ENCODE results near the gene TIMM44.

Gene TIMM44

GRCh38 chr19:7928334-7928706 lies 15.1 kb downstream of the TIMM44 start:
- peak overlapping the region; percentile 85 for H3K9ac ChIP-seq (ENCODE audit: low read length)
- DNase-seq (ENCODE audit: low read depth), result no peak
- no peaks in the 10 kb centered on the region for H3K9me3 ChIP-seq (ENCODE audit: control insufficient read depth, low read length)
- no peaks in the 10 kb centered on the region for H3K27me3 ChIP-seq (replicated peaks; ENCODE audit: control insufficient read depth, insufficient read depth, low read length)
- H3K36me3 ChIP-seq (ENCODE audit: control insufficient read depth, insufficient read depth, low read length, severe bottlenecking), result peaks cover 33% of the 10 kb centered on the region
- H3K4me1 ChIP-seq (ENCODE audit: control insufficient read depth, insufficient read depth, low read length), result peaks cover 26% of the 10 kb centered on the region
- H3K4me3 ChIP-seq (ENCODE audit: low read length), result peak overlapping the region; percentile 66

- H3K9ac ChIP-seq (ENCODE audit: low read length), result peak overlapping the region; percentile 85
- peaks cover 26% of the 10 kb centered on the region for H3K4me1 ChIP-seq (ENCODE audit: control insufficient read depth, insufficient read depth, low read length)
- H3K4me3 ChIP-seq (ENCODE audit: low read length), result peak overlapping the region; percentile 66
- DNase-seq (ENCODE audit: low read depth), result no peak
- H3K36me3 ChIP-seq (ENCODE audit: control insufficient read depth, insufficient read depth, low read length, severe bottlenecking), result peaks cover 32% of the 10 kb centered on the region
- no peaks in the 10 kb centered on the region for H3K9me3 ChIP-seq (ENCODE audit: control insufficient read depth, low read length)
- no peaks in the 10 kb centered on the region for H3K27me3 ChIP-seq (replicated peaks; ENCODE audit: control insufficient read depth, insufficient read depth, low read length)
Observed at GRCh38 chr19:7927605-7928333, 15.7 kb downstream of the TIMM44 start.

- H3K4me3 ChIP-seq (ENCODE audit: low read length), result peak overlapping the region; percentile 78
- H3K4me1 ChIP-seq (ENCODE audit: control insufficient read depth, insufficient read depth, low read length), result peaks cover 29% of the 10 kb centered on the region
- H3K9me3 ChIP-seq (ENCODE audit: control insufficient read depth, low read length), result no peaks in the 10 kb centered on the region
- peak overlapping the region; percentile 83 for H3K9ac ChIP-seq (ENCODE audit: low read length)
- H3K27me3 ChIP-seq (replicated peaks; ENCODE audit: control insufficient read depth, insufficient read depth, low read length), result no peaks in the 10 kb centered on the region
- peaks cover 31% of the 10 kb centered on the region for H3K36me3 ChIP-seq (ENCODE audit: control insufficient read depth, insufficient read depth, low read length, severe bottlenecking)
- no peak for DNase-seq (ENCODE audit: low read depth)
Observed at GRCh38 chr19:7926727-7927604, 16.5 kb downstream of the TIMM44 start.

GRCh38 chr19:7926021-7926726 lies 17.3 kb downstream of the TIMM44 start, which contains the start of gene CTXN1:
Gene CTXN1, minus strand, starts transcription at chr19:7926135. Its CDS starts 597 bp downstream, at chr19:7925538.
- H3K4me3 ChIP-seq (ENCODE audit: low read length), result peak within 1 kb of the TSS; percentile 78
- H3K27me3 ChIP-seq (replicated peaks; ENCODE audit: control insufficient read depth, insufficient read depth, low read length), result no peaks in the 10 kb centered on the region
- H3K9me3 ChIP-seq (ENCODE audit: control insufficient read depth, low read length), result no peaks in the 10 kb centered on the region
- peak; percentile 81 for DNase-seq (ENCODE audit: low read depth)
- peaks cover 23% of the 10 kb centered on the region for H3K36me3 ChIP-seq (ENCODE audit: control insufficient read depth, insufficient read depth, low read length, severe bottlenecking)
- H3K4me1 ChIP-seq (ENCODE audit: control insufficient read depth, insufficient read depth, low read length), result peaks cover 36% of the 10 kb centered on the region
- H3K9ac ChIP-seq (ENCODE audit: low read length), result peak within 1 kb of the TSS; percentile 83

- DNase-seq (ENCODE audit: low read depth), result peak; percentile 89
- H3K9ac ChIP-seq (ENCODE audit: low read length), result no peak overlapping the region
- H3K27me3 ChIP-seq (replicated peaks; ENCODE audit: control insufficient read depth, insufficient read depth, low read length), result no peaks in the 10 kb centered on the region
- peaks cover 36% of the 10 kb centered on the region for H3K4me1 ChIP-seq (ENCODE audit: control insufficient read depth, insufficient read depth, low read length)
- peaks cover 14% of the 10 kb centered on the region for H3K36me3 ChIP-seq (ENCODE audit: control insufficient read depth, insufficient read depth, low read length, severe bottlenecking)
- H3K9me3 ChIP-seq (ENCODE audit: control insufficient read depth, low read length), result no peaks in the 10 kb centered on the region
- H3K4me3 ChIP-seq (ENCODE audit: low read length), result peak overlapping the region; percentile 56
Observed at GRCh38 chr19:7925171-7925851, 18.2 kb downstream of the TIMM44 start.

- no peak overlapping the region for H3K4me3 ChIP-seq (ENCODE audit: low read length)
- H3K9ac ChIP-seq (ENCODE audit: low read length), result no peak overlapping the region
- no peaks in the 10 kb centered on the region for H3K9me3 ChIP-seq (ENCODE audit: control insufficient read depth, low read length)
- no peak for DNase-seq (ENCODE audit: low read depth)
- peaks cover 12% of the 10 kb centered on the region for H3K36me3 ChIP-seq (ENCODE audit: control insufficient read depth, insufficient read depth, low read length, severe bottlenecking)
- no peaks in the 10 kb centered on the region for H3K27me3 ChIP-seq (replicated peaks; ENCODE audit: control insufficient read depth, insufficient read depth, low read length)
- peaks cover 38% of the 10 kb centered on the region for H3K4me1 ChIP-seq (ENCODE audit: control insufficient read depth, insufficient read depth, low read length)
Observed at GRCh38 chr19:7924651-7925170, 18.8 kb downstream of the TIMM44 start.

- H3K9ac ChIP-seq (ENCODE audit: low read length), result no peak overlapping the region
- no peak for DNase-seq (ENCODE audit: low read depth)
- H3K4me1 ChIP-seq (ENCODE audit: control insufficient read depth, insufficient read depth, low read length), result peaks cover 36% of the 10 kb centered on the region
- no peaks in the 10 kb centered on the region for H3K27me3 ChIP-seq (replicated peaks; ENCODE audit: control insufficient read depth, insufficient read depth, low read length)
- peaks cover 12% of the 10 kb centered on the region for H3K36me3 ChIP-seq (ENCODE audit: control insufficient read depth, insufficient read depth, low read length, severe bottlenecking)
- no peak overlapping the region for H3K4me3 ChIP-seq (ENCODE audit: low read length)
- no peaks in the 10 kb centered on the region for H3K9me3 ChIP-seq (ENCODE audit: control insufficient read depth, low read length)
Observed at GRCh38 chr19:7924241-7924640, 19.2 kb downstream of the TIMM44 start.

GRCh38 chr19:7923295-7924191 lies 19.9 kb downstream of the TIMM44 start:
- H3K27me3 ChIP-seq (replicated peaks; ENCODE audit: control insufficient read depth, insufficient read depth, low read length), result no peaks in the 10 kb centered on the region
- no peaks in the 10 kb centered on the region for H3K9me3 ChIP-seq (ENCODE audit: control insufficient read depth, low read length)
- no peak overlapping the region for H3K4me3 ChIP-seq (ENCODE audit: low read length)
- H3K36me3 ChIP-seq (ENCODE audit: control insufficient read depth, insufficient read depth, low read length, severe bottlenecking), result peaks cover 12% of the 10 kb centered on the region
- peaks cover 30% of the 10 kb centered on the region for H3K4me1 ChIP-seq (ENCODE audit: control insufficient read depth, insufficient read depth, low read length)
- peak overlapping the region; percentile 42 for H3K9ac ChIP-seq (ENCODE audit: low read length)
- no peak for DNase-seq (ENCODE audit: low read depth)

GRCh38 chr19:7922836-7923195 lies 20.6 kb downstream of the TIMM44 start:
- Histone ChIP-seq H3K9ac (ENCODE audit: low read length) (peak overlapping the region; percentile 42), H3K4me1 (ENCODE audit: control insufficient read depth, insufficient read depth, low read length) (peaks cover 24% of the 10 kb centered on the region), H3K27me3 (replicated peaks; ENCODE audit: control insufficient read depth, insufficient read depth, low read length) (no peaks in the 10 kb centered on the region), H3K36me3 (ENCODE audit: control insufficient read depth, insufficient read depth, low read length, severe bottlenecking) (peaks cover 12% of the 10 kb centered on the region), H3K9me3 (ENCODE audit: control insufficient read depth, low read length) (no peaks in the 10 kb centered on the region), H3K4me3 (ENCODE audit: low read length) (no peak overlapping the region)
- DNase-seq (ENCODE audit: low read depth), result no peak
